Stomach (tissue), 9 donors: ENCODE data around the gene DOCK8. TPM values are rescaled to one million over a fixed set of nuclear protein-coding genes. Genes with fewer than 3 reads are reported as not detected.

Source experiments
- DNase-seq, 2 donors: peaks; one replicate each; pipeline versions ENCODE4 v3.0.0 to v3.0.0-alpha.2; 2013 to 2019
- H3K27ac ChIP-seq, 5 donors: fragments of 200-600 bp in 4 of 5; sonication (generic) in 4 of 5; one replicate each; pipeline ENCODE4 v1.5.1; 2013 to 2019; ENCODE audit warnings: mild to moderate bottlenecking in 1 of 5, moderate library complexity in 1 of 5
- H3K27me3 ChIP-seq, 3 donors: fragments of 200-600 bp; sonication (generic); one replicate each; pipeline ENCODE4 v1.5.1; 2017 to 2019; ENCODE audit warnings: mixed run types in 1 of 3
- H3K36me3 ChIP-seq, 4 donors: fragments of 200-600 bp; sonication (generic); 1 replicate in 3 of 4; 2 replicates in 1 of 4; pipeline ENCODE4 v1.5.1; 2016 to 2019
- H3K4me1 ChIP-seq, 4 donors: fragments of 200-600 bp; sonication (generic); one replicate each; pipeline ENCODE4 v1.5.1; 2016 to 2019
- H3K4me3 ChIP-seq, 4 donors: fragments of 200-600 bp; sonication (generic) in 3 of 4; one replicate each; pipeline ENCODE4 v1.5.1; 2016 to 2019; ENCODE audit warnings: mild to moderate bottlenecking in 1 of 4
- H3K9me3 ChIP-seq, 4 donors: fragments of 200-600 bp; sonication (generic); one replicate each; pipeline ENCODE4 v1.5.1; 2016 to 2019
- EP300 ChIP-seq: sonication (generic); formaldehyde crosslinking; IDR thresholded peaks from one replicate; pipeline ENCODE4 v1.6.1; 2017; ENCODE audit warnings: antibody characterized with exemption
- POLR2A ChIP-seq, 4 donors: fragments of 450-650 bp; IDR thresholded peaks; one replicate each; pipeline ENCODE4 v1.6.1; 2016; ENCODE audit warnings: antibody characterized with exemption in 4 of 4, control low read depth in 2 of 4, mild to moderate bottlenecking in 1 of 4, moderate library complexity in 1 of 4
- POLR2AphosphoS5 ChIP-seq, 3 donors: sonication (generic); formaldehyde crosslinking; IDR thresholded peaks; one replicate each; pipeline ENCODE4 v1.6.1; 2016; ENCODE audit warnings: antibody characterized with exemption in 3 of 3
- WGBS, 5 donors: extraction: QIAGEN DNeasy Blood & Tissue Kit in 3 of 5; methylation state at CpG; one replicate each; pipeline versions ENCODE4 v1.1.5 to v1.1.7; 2013 to 2018; 5-methylcytosine and 5-hydroxymethylcytosine counted together
- intact Hi-C: fragments of 100-400 bp; cut with DNase I; formaldehyde crosslinking; loops from one replicate; pipeline ENCODE4 v1.15.1; 2023; ENCODE audit warnings: low total_unique reads
- polyA plus RNA-seq, 3 donors: library from polyadenylated mRNA; stranded (reverse); fragments of 200-250 nt; gene quantifications; one replicate each; pipeline ENCODE4 v1.2.3, GENCODE V29; 2013
- total RNA-seq, 5 donors: library from RNA; depleted of rRNA; stranded (reverse); fragments of >200 nt; gene quantifications; one replicate each; pipeline versions ENCODE4 v1.1.0 to v1.2.3, GENCODE V29; 2014 to 2016
- TF ChIP-seq, protein P1 (sequence below), 7 experiments: fragments of 450-650 bp in 4 of 7; fragments of 200-600 bp in 3 of 7; sonication (generic) in 3 of 7; IDR thresholded peaks; one replicate each; pipeline ENCODE4 v1.5.1; 2016 to 2019; ENCODE audit warnings: antibody characterized with exemption in 7 of 7, control low read depth in 2 of 7, mild to moderate bottlenecking in 1 of 7
- donor health status: healthy with polysubstance abuse.
- donor health status: Bipolar disorder and iron deficiency.
- donor health status: healthy.

The DOCK8 gene
- total and polyA plus RNA-seq, 8 donors: 2.8 to 191 (median 10.2) TPM

- intact Hi-C loops: no loop called here
- Histone ChIP-seq H3K9me3 (no peaks in the 10 kb centered on the region), H3K4me1 (peaks cover 0 to 10% (median 7%) of the 10 kb centered on the region in 4 donors), H3K36me3 (peaks cover 0 to 43% (median 26%) of the 10 kb centered on the region in 4 donors), H3K27me3 (no peaks in the 10 kb centered on the region), H3K4me3 (no peak overlapping the region), H3K27ac (no peak overlapping the region)
- TF ChIP-seq, protein P1, sequence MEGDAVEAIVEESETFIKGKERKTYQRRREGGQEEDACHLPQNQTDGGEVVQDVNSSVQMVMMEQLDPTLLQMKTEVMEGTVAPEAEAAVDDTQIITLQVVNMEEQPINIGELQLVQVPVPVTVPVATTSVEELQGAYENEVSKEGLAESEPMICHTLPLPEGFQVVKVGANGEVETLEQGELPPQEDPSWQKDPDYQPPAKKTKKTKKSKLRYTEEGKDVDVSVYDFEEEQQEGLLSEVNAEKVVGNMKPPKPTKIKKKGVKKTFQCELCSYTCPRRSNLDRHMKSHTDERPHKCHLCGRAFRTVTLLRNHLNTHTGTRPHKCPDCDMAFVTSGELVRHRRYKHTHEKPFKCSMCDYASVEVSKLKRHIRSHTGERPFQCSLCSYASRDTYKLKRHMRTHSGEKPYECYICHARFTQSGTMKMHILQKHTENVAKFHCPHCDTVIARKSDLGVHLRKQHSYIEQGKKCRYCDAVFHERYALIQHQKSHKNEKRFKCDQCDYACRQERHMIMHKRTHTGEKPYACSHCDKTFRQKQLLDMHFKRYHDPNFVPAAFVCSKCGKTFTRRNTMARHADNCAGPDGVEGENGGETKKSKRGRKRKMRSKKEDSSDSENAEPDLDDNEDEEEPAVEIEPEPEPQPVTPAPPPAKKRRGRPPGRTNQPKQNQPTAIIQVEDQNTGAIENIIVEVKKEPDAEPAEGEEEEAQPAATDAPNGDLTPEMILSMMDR (IDR thresholded peaks at IDR 0.05): no peak
- DNase-seq: peak; percentile 28 to 88
- 30 to 48% (median 41%) methylated on average over 5 of the region's 5 CpGs for WGBS, 5 donors
These were observed 205.0 kb downstream of the DOCK8 start for GRCh38 chr9:419571-420171.

DNA sequence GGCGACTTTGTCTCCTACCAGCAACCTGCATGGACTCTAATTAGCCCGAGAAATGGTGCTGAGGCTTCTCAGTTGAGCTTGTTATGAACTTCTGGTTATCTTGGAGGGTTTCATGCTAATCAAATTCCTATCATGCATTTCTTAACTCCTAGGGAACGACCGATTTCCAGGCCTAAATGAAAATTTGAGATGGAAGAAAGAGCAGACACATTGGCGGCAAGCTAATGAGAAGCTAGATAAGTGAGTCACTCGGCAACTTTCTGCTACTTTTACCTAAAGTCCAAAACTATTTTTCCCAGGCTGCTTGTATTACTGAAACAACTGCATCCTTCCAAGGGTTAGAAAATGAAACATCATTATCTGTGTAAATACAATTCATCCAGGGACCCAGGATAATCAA lies 207.2 kb downstream of the DOCK8 start:
- intact Hi-C loops: no loop called here
- TF ChIP-seq EP300 (no peak), POLR2A (IDR thresholded peaks at IDR 0.05) (no peak), POLR2AphosphoS5 (IDR thresholded peaks at IDR 0.05) (no peak)
- TF ChIP-seq, protein P1 (IDR thresholded peaks at IDR 0.05): no peak
- no peak for DNase-seq

DNA sequence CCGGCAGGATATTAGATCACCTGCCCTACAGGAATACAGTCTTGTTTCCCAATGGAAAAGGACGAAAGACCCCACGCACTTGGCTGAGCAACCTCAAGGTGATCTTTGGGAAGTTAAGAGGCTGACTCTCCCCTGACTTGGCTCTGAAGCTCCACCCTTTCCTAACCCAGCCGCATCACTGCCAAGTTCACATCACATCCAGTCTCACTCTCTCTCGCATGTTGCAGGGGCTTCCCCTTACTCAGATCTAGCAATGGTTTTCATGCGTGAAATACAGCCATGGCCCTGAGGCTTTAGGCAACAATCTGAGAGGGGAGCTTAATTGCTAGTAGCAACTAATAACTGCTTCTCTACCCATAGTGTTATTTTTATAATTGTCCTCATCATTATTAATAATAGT lies 211.6 kb downstream of the DOCK8 start:
- no peaks in the 10 kb centered on the region for H3K27me3 ChIP-seq
- no peak for TF ChIP-seq POLR2AphosphoS5 (IDR thresholded peaks at IDR 0.05)
- no peak for TF ChIP-seq POLR2A (IDR thresholded peaks at IDR 0.05)
- TF ChIP-seq, protein P1 (IDR thresholded peaks at IDR 0.05): no peak
- 88 to 95% (median 93%) methylated on average over 6 of the region's 6 CpGs for WGBS, 5 donors

More for the DNA sequence above, 207.2 kb downstream of the DOCK8 start:
- WGBS, 5 donors: 86 to 99% (median 94%) methylated on average over 6 of the region's 6 CpGs
- Histone ChIP-seq H3K9me3 (no peaks in the 10 kb centered on the region), H3K4me1 (peaks cover 0 to 10% (median 7%) of the 10 kb centered on the region in 4 donors), H3K36me3 (peaks cover 0 to 44% (median 26%) of the 10 kb centered on the region in 4 donors), H3K27ac (no peak overlapping the region), H3K27me3 (no peaks in the 10 kb centered on the region), H3K4me3 (no peak overlapping the region)

DNA sequence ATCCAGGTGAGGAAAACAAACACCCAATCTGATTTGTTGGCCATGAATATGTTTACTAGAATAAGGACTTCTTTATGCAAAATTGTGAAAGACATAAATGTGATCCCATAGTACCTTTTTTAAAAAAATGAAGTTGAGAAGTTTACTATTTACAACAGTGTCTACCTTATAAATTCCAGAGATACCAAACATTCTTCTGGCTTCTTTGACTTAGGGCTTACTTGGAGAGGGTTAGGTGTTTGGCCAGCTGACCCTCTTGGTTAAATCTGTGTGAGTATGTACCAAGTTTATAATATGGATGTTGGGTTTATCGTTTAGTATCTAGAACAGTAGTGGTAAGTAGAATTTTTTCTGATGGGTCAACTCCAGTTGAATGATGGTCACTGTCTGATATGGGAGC lies 212.3 kb downstream of the DOCK8 start:
- peaks cover 0 to 47% (median 35%) of the 10 kb centered on the region in 4 donors for H3K36me3 ChIP-seq
- H3K4me3 ChIP-seq: no peak overlapping the region
- DNase-seq: no peak
- intact Hi-C loops: no loop called here
- no peaks in the 10 kb centered on the region for H3K9me3 ChIP-seq
- no peak overlapping the region for H3K27ac ChIP-seq
- TF ChIP-seq POLR2A (IDR thresholded peaks at IDR 0.05) (no peak), EP300 (no peak), POLR2AphosphoS5 (IDR thresholded peaks at IDR 0.05) (no peak)
- TF ChIP-seq, protein P1 (IDR thresholded peaks at IDR 0.05): no peak
- no peaks in the 10 kb centered on the region for H3K27me3 ChIP-seq
- 68 to 88% (median 78%) methylated on average over 1 of the region's 1 CpG for WGBS, 5 donors
- no peaks in the 10 kb centered on the region for H3K4me1 ChIP-seq

More for the DNA sequence above, 211.6 kb downstream of the DOCK8 start:
- intact Hi-C loops: no loop called here
- no peak for DNase-seq
- H3K27ac ChIP-seq: no peak overlapping the region
- no peaks in the 10 kb centered on the region for H3K4me1 ChIP-seq
- H3K4me3 ChIP-seq: no peak overlapping the region
- H3K36me3 ChIP-seq: peaks cover 0 to 50% (median 33%) of the 10 kb centered on the region in 4 donors
- no peaks in the 10 kb centered on the region for H3K9me3 ChIP-seq
